Small intestine (tissue), 7 donors: ENCODE data around the gene GAS2L3. TPM values are rescaled to one million over a fixed set of nuclear protein-coding genes. Genes with fewer than 3 reads are reported as not detected.
"Not testable (repeated sequence)": the region's sequence is repeated elsewhere in the genome, so short reads cannot be mapped to it uniquely, and the experiment has no call there.

Source experiments
- DNase-seq, 2 donors: peaks; one replicate each; pipeline versions ENCODE4 v3.0.0 to v3.0.0-alpha.2; 2013
- FAIRE-seq: peaks from 2 replicates; lab custom pipeline; 2012; peaks lifted over from hg19 to GRCh38; lab: Jason Lieb, UNC
- H3K27ac ChIP-seq, 3 donors: one replicate each; pipeline ENCODE4 v1.5.1; 2013; ENCODE audit warnings: low read length in 2 of 3, mild to moderate bottlenecking in 2 of 3, control low read depth in 1 of 3, inconsistent platforms in 1 of 3, low read depth in 1 of 3, moderate library complexity in 1 of 3
- H3K27me3 ChIP-seq, 3 donors: one replicate each; pipeline ENCODE4 v1.6.1; 2013; ENCODE audit warnings: low read length in 3 of 3, inconsistent platforms in 1 of 3; ENCODE audit not compliant: control insufficient read depth in 3 of 3, insufficient read depth in 3 of 3
- H3K36me3 ChIP-seq, 3 donors: one replicate each; pipeline ENCODE4 v1.6.1; 2013; ENCODE audit warnings: low read length in 3 of 3, inconsistent platforms in 1 of 3, low read depth in 1 of 3, mild to moderate bottlenecking in 1 of 3, moderate library complexity in 1 of 3; ENCODE audit not compliant: control insufficient read depth in 3 of 3, insufficient read depth in 2 of 3
- H3K4me1 ChIP-seq, 3 donors: one replicate each; pipeline ENCODE4 v1.6.1; 2013; ENCODE audit warnings: low read length in 2 of 3, inconsistent platforms in 1 of 3, low read depth in 1 of 3, mild to moderate bottlenecking in 1 of 3, moderate library complexity in 1 of 3; ENCODE audit not compliant: control insufficient read depth in 3 of 3, insufficient read depth in 2 of 3
- H3K4me3 ChIP-seq, 3 donors: one replicate each; pipeline ENCODE4 v1.5.1; 2013; ENCODE audit warnings: low read length in 3 of 3, control low read depth in 1 of 3, inconsistent platforms in 1 of 3, low read depth in 1 of 3, mild to moderate bottlenecking in 1 of 3, moderate library complexity in 1 of 3
- H3K9me3 ChIP-seq, 2 donors: one replicate each; pipeline ENCODE4 v1.6.1; 2013; ENCODE audit warnings: low read depth in 1 of 2, low read length in 1 of 2; ENCODE audit not compliant: control insufficient read depth in 2 of 2, insufficient read depth in 1 of 2
- WGBS, 3 donors: extraction: QIAGEN DNeasy Blood & Tissue Kit; methylation state at CpG; one replicate each; pipeline ENCODE4 v1.1.7; 2013; 5-methylcytosine and 5-hydroxymethylcytosine counted together
- polyA plus RNA-seq, 4 donors: library from polyadenylated mRNA; stranded (reverse) in 3 of 4; unstranded in 1 of 4; fragments of 200-250 nt in 3 of 4; fragments of 120-200 nt in 1 of 4; gene quantifications; one replicate each; pipeline versions ENCODE4 v1.2.1 to v1.2.3, GENCODE V29; 2013
- donor health status: healthy with polysubstance abuse.
- donor health status: control.
- donor health status: control.
- donor health status: Bipolar disorder and iron deficiency.
- donor health status: healthy.

GAS2L3 gene
- polyA plus RNA-seq, 4 donors, result 2.2 to 37.4 (median 4.5) TPM

DNA sequence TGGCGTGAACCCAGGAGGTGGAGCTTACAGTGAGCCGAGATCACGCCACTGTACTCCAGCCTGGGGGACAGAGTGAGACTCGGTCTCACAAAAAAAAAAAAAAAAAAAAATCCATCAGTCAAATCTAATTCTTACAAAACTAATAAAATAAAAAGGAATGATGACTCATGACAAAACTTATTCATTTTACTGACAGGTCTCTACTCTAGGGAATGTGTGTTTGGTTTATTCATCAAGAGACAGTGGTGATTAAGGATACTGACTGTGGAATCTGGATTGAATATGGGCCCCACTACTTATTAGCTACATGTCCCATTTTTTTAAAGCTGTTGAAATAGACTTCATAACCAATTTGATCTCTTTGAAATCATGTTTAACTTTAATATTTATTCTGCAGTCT, 29.3 kb upstream of the GAS2L3 start:
- Histone ChIP-seq H3K27me3 (no peaks in the 10 kb centered on the region), H3K9me3 (no peaks in the 10 kb centered on the region), H3K36me3 (peaks cover 0 to 38% (median 4%) of the 10 kb centered on the region in 3 donors), H3K4me1 (no peaks in the 10 kb centered on the region), H3K27ac (no peak overlapping the region), H3K4me3 (no peak overlapping the region)
- no peak for DNase-seq
- no peak for FAIRE-seq
- WGBS, 3 donors, result 91 to 94% (median 92%) methylated on average over 4 of the region's 4 CpGs

DNA sequence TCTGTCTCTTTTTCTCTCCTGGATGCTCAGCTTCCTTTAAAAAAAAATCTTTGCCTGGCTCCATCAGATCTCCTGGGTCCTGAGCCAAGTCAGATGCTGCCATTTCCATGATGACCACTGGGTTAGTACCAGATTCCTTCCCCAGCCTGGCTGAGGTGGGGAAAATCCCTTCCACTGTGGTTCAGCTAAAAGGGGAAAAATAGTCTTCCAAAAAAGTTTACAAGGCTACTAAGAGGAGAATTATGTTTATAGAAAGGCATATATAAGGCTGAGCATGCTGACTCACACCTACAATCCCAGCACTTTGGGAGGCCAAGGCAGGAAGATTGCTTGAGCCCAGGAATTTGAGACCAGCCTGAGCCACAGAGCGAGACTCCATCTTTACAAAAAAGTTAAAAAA, 28.4 kb upstream of the GAS2L3 start:
- Histone ChIP-seq H3K9me3 (no peaks in the 10 kb centered on the region), H3K27me3 (no peaks in the 10 kb centered on the region), H3K27ac (no peak overlapping the region), H3K4me3 (no peak overlapping the region), H3K4me1 (no peaks in the 10 kb centered on the region), H3K36me3 (peaks cover 0 to 33% (median 4%) of the 10 kb centered on the region in 3 donors)
- WGBS, 3 donors, result 79 to 91% (median 87%) methylated on average over 1 of the region's 1 CpG
- DNase-seq (no peak), FAIRE-seq (no peak)

DNA sequence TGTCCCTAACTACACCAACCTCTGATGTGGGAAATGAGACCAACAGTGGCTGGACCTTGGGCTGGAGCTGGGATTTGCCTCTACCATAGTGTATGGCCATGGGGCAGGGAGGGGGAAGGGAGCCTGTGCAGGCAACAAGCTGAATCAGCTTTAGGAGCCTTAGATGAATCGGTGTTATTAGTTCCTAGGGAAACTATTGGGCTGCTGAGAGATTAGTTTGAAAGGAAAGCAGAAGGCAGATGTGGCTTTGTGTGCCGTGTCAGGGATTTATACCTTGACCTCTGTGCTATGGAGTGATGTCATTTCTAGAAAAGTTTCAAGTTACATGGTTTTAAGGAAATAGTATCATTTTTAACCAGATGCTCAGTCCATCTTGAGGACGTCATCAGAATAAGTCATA, 19.5 kb upstream of the GAS2L3 start:
- H3K4me1 ChIP-seq, result peaks cover 0 to 7% (median 0%) of the 10 kb centered on the region in 3 donors
- H3K36me3 ChIP-seq, result peaks cover 0 to 28% (median 2%) of the 10 kb centered on the region in 3 donors
- WGBS, 3 donors, result 35 to 46% (median 39%) methylated on average over 3 of the region's 3 CpGs
- no peak for FAIRE-seq
- DNase-seq, result peak; percentile 42 to 68
- H3K4me3 ChIP-seq, result no peak overlapping the region
- H3K27me3 ChIP-seq, result no peaks in the 10 kb centered on the region
- no peaks in the 10 kb centered on the region for H3K9me3 ChIP-seq
- peak overlapping the region; percentile 11 to 71 (median 22) for H3K27ac ChIP-seq

DNA sequence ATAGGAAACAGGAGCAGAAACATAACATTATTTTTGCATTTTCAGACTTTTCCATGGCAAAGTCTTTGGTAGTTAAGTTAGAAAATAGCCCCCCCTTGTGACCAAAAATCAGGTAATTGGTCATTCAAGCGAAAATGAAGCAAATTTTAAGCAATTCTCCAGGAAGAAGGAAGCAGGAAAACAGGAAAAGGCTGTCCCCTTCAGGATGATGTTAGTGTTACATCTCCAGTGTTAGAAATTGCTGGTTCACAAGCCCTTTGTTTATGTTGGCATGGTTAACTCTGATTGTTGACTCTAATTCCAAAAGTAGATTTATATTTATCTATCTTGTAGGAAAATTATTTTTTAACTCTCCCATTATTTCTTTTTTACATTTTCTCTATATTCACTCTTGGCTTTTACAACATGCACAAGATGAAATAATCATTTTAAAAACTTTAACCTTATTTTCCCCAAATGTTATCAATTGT, 18.8 kb upstream of the GAS2L3 start:
- peak; percentile 81 for FAIRE-seq
- no peaks in the 10 kb centered on the region for H3K27me3 ChIP-seq
- H3K4me3 ChIP-seq, result no peak overlapping the region
- WGBS, 3 donors, result 0% methylated on average over 1 of the region's 1 CpG
- H3K36me3 ChIP-seq, result peaks cover 0 to 29% (median 2%) of the 10 kb centered on the region in 3 donors
- DNase-seq, result peak; percentile 72 to 84
- H3K27ac ChIP-seq, result peak overlapping the region in 1 of 3 donors; percentile 71
- no peaks in the 10 kb centered on the region for H3K9me3 ChIP-seq
- H3K4me1 ChIP-seq, result peaks cover 0 to 7% (median 0%) of the 10 kb centered on the region in 3 donors

DNA sequence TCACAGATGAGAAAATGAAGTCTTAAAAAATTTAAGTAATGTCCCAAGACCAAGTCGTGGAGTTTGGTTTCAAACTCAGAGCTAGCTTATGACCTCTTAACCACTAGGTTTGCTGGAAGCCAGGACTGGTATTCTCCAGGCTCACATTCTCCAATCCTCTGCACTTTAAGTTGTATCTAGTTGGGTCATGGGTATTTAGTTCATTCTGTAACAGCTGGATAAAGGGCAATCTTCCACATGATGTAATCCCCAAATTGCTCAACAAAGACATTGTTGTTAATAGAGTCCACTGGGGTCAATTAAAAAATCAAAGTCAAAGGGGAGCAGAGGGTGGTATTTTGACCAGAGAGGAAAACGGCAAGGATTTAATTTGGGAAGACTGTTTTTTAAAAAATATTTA, 17.8 kb upstream of the GAS2L3 start:
- no peak overlapping the region for H3K27ac ChIP-seq

DNA sequence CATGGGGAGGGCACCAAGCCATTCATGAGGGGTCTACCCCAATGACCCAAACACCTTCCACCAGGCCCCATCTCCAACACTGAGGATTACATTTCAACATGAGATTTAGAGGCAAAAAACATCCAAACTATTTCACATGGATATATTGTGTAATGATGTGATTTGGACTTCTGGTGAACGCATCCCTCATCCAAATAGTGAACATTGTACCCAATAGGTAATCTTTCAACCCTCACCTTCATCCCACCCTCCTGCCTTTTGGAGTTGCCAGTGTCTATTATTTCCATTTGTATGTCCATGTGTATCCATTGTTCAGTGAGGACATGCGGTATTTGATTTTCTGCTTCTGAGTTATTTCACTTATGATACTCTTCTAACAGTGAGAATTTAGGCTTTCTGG, 16.1 kb upstream of the GAS2L3 start:
- Histone ChIP-seq H3K4me3 (no peak overlapping the region), H3K36me3 (peaks cover 0 to 32% (median 2%) of the 10 kb centered on the region in 3 donors), H3K9me3 (no peaks in the 10 kb centered on the region), H3K4me1 (peaks cover 0 to 7% (median 0%) of the 10 kb centered on the region in 3 donors), H3K27ac (no peak overlapping the region), H3K27me3 (no peaks in the 10 kb centered on the region)
- WGBS, 3 donors, result 94 to 100% (median 99%) methylated on average over 2 of the region's 2 CpGs
- FAIRE-seq (no peak), DNase-seq (no peak)

More for the DNA sequence above, 17.8 kb upstream of the GAS2L3 start:
- WGBS, 3 donors, result 18 to 35% (median 34%) methylated on average over 2 of the region's 2 CpGs
- Histone ChIP-seq H3K27me3 (no peaks in the 10 kb centered on the region), H3K4me3 (no peak overlapping the region), H3K36me3 (peaks cover 0 to 31% (median 2%) of the 10 kb centered on the region in 3 donors), H3K4me1 (peaks cover 0 to 7% (median 0%) of the 10 kb centered on the region in 3 donors), H3K9me3 (no peaks in the 10 kb centered on the region)
- peak; percentile 44 to 68 for DNase-seq
- FAIRE-seq, result no peak

DNA sequence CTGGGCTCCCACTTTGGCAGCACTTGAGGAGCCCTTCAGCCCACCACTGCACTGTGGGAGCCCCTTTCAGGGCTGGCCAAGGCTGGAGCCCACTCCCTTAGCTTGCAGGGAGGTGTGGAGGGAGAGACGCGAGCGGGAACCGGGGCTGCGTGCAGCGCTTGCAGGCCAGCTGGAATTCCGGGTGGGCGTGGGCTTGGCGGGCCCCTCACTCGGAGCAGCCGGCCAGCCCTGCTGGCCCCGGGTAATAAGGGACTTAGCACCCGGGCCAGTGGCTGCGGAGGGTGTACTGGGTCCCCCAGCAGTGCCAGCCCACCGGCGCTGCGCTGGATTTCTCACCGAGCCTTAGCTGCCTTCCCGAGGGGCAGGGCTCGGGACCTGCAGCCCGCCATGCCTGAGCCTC, 14.2 kb upstream of the GAS2L3 start:
- FAIRE-seq, H3K9me3 ChIP-seq, H3K4me1 ChIP-seq, H3K4me3 ChIP-seq, DNase-seq, H3K27me3 ChIP-seq, H3K27ac ChIP-seq: not testable (repeated sequence)
- H3K36me3 ChIP-seq, result peaks cover 0 to 24% (median 2%) of the 10 kb centered on the region in 3 donors
- WGBS, 3 donors, result 96% methylated on average over 12 to 21 of the region's 21 CpGs

DNA sequence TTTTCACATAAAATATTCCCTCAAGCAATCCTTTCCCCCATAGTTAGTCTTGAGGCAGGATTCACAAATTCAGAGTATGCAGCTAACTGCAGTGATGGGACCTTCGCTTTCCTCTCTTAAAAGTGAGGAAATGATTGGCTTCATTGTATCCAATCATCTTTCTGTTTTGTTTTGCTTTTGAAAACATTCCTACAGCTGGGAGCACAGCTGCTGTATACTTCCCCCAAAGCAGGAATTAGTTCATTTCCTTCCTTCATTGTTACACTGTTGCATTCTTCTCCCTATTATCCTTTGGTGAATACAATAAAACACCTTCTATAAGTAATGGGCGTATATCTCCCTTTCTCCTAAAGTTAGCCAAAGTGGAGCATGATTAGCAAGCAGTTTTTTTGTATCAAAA, 9.4 kb upstream of the GAS2L3 start:
- Histone ChIP-seq H3K4me1 (no peaks in the 10 kb centered on the region), H3K36me3 (peaks cover 0 to 9% (median 0%) of the 10 kb centered on the region in 3 donors), H3K9me3 (no peaks in the 10 kb centered on the region), H3K27ac (no peak overlapping the region), H3K27me3 (no peaks in the 10 kb centered on the region), H3K4me3 (no peak overlapping the region)
- FAIRE-seq, result no peak
- 54 to 85% (median 73%) methylated on average over 2 of the region's 2 CpGs for WGBS, 3 donors
- DNase-seq, result no peak
